D721Med (cell line): ENCODE data around the gene KMT2E.

Experiments
- DNase-seq: peaks from one replicate; pipeline ENCODE4 v3.0.0; 2011; ENCODE audit warnings: low spot score; ENCODE audit not compliant: insufficient read length
- FAIRE-seq: peaks from 2 replicates; lab custom pipeline; 2011; peaks lifted over from hg19 to GRCh38; lab: Jason Lieb, UNC
- TF ChIP-seq, protein P1 (sequence below): IDR thresholded peaks from 2 replicates; pipeline ENCODE4 v1.5.1; 2012; ENCODE audit warnings: mild to moderate bottlenecking, control low read depth; ENCODE audit not compliant: insufficient read depth; ENCODE audit errors: missing control alignments

The KMT2E gene

GRCh38 chr7:104978460-104978859 lies 35.5 kb upstream of the KMT2E start:
- FAIRE-seq (no peak), DNase-seq (no peak)
- TF ChIP-seq, protein P1, sequence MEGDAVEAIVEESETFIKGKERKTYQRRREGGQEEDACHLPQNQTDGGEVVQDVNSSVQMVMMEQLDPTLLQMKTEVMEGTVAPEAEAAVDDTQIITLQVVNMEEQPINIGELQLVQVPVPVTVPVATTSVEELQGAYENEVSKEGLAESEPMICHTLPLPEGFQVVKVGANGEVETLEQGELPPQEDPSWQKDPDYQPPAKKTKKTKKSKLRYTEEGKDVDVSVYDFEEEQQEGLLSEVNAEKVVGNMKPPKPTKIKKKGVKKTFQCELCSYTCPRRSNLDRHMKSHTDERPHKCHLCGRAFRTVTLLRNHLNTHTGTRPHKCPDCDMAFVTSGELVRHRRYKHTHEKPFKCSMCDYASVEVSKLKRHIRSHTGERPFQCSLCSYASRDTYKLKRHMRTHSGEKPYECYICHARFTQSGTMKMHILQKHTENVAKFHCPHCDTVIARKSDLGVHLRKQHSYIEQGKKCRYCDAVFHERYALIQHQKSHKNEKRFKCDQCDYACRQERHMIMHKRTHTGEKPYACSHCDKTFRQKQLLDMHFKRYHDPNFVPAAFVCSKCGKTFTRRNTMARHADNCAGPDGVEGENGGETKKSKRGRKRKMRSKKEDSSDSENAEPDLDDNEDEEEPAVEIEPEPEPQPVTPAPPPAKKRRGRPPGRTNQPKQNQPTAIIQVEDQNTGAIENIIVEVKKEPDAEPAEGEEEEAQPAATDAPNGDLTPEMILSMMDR, result no peak

DNA sequence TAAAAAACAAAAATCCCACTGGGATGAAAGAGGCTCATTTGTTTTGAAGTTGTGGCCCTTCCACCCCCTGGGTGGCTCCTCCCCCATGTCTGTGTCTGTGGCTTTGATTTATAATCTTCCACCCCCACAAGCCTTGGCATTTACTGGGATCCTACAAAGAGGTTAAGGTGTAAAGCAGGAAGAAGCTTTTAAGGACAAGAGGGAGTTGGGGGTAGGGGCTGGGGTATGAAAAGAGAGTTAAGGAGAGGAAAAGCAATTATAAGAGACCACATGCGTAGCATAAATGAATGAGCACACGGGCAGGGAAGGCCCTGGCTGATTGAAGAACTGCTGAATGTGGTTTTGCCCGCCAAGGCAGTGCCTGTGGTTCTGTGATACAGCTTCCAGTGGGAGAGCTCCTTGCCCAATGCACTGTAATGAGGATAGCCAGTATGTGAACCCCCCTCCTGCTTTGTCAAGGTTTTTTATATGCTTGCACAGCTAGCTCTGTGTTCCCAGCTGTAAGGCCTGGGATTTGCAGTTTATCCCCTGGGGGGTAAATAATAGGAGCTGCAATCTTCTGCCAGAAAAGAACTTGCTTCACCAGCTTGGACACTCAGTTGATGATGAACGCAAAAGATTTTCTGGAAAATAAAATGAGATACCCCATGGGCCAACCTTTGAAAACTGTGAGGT lies 34.7 kb upstream of the KMT2E start:
- FAIRE-seq (no peak), DNase-seq (no peak)
- TF ChIP-seq, protein P1, result no peak

- FAIRE-seq (no peak), DNase-seq (no peak)
- TF ChIP-seq, protein P1, result no peak
Observed at GRCh38 chr7:104980440-104980839, 33.6 kb upstream of the KMT2E start.

DNA sequence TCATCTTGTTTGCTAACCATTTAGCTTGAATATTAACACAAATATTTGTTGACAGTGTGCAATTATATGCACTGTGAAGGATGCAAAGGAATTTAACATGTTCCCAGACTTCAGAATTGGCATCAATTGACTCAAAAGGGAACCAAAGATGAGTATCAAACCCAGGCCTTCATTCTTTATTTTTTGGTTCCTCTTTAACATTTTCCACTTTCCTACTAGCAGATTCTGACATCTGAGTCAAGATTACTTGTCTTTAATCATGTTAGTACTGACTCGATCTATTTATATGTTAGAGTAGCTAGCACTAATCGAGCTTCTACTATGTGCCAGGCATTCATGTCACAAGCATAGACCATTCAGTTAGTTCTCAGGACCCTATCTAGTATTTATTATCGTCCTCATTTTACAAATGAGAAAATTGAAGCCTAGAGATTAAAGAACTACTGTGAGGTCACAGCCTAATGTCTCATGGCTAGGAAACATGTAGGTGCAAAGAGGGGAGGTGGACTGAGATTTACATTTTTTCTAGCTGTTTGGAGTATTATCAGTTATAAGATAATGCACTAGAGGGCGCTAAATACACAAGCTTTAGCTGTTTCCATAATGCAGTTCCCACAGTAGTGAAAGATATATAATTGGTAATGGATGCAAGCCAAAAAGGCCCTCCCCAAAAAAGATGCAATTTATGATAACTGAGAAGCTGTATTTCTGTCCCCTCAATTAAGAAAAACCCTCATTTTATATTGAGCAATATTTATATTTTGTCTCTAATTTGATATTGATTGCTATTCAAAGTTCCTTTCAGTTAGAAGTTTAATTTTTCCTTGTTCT lies 32.9 kb upstream of the KMT2E start:
- TF ChIP-seq, protein P1, result peak; percentile 68
- no peak for DNase-seq
- FAIRE-seq, result peak; percentile 38

GRCh38 chr7:104981672-104982037 lies 32.4 kb upstream of the KMT2E start:
- DNase-seq, result no peak
- FAIRE-seq, result no peak
- TF ChIP-seq, protein P1, result no peak

DNA sequence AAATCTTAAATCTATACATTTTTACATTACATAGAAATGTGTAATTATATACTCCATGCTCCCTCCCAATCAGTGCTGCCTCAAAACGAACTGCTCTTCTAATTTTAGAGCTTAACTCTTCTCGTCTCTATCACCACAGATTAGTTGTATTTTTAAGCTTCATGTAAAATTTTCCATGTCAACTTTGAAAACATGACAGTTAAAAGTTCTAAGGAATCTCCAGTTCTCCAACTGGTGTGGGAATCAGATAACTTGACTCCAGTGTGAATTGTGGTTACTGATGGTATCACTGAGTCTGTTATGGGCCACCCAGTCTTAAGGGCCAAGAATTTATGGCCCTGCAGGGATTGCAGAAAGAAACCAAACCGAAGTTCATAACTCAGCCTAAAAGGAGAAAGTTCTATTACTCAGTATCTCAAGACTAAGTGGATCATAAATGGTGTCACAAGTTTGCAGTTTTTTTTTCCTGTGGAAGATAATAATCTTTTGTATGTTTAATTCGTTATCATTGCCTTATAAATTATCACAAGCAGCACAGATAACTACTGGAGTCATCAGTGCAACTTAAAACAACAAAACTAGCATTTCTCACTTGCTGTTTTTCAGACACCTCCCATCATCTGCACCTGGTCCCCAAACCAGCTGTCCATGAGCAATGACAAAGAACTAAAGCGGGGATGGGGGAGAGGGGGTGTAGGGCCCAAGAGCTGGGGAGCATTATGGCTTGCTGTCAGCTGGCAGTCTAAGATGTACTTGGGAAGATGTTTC lies 31.5 kb upstream of the KMT2E start:
- no peak for FAIRE-seq

More for the DNA sequence above, 31.5 kb upstream of the KMT2E start:
- no peak for DNase-seq
- TF ChIP-seq, protein P1, result no peak
